ENCODE measurements around the gene RARA.

RARA gene

DNA sequence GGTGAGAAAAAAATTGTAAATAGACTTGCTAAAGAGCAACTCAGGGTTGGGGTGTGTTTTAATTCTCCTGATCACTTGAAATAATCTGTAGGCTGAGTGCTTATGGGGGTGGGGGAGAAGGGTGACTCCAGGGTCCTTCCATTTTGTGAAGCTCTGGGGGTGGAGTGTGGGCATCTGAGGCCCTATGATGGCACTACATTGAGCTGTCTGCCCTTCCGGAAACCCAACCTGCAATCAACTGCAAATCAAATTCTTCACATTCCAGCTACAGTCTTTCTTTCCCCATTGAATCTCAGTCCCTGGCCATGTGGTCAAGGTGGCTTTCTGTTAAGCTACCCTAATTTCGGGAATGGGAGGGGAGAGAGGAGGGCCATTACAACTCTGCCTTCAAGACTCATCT lies 27.3 kb upstream of the RARA start:
- H3K79me2 ChIP-seq (ENCODE audit: insufficient read depth, low read length): no peaks in the 10 kb centered on the region
- H3K9me3 ChIP-seq (ENCODE audit: insufficient read depth, low read depth, low read length): no peaks in the 10 kb centered on the region
- H3K4me3 ChIP-seq (ENCODE audit: low read length, poor library complexity, severe bottlenecking): no peak overlapping the region
- no peaks in the 10 kb centered on the region for H3K27me3 ChIP-seq (ENCODE audit: insufficient read depth, low read length, poor library complexity, severe bottlenecking)
- no peaks in the 10 kb centered on the region for H4K20me1 ChIP-seq (ENCODE audit: insufficient read depth, low read length, poor library complexity, severe bottlenecking)
- no peak overlapping the region for H2AFZ ChIP-seq (ENCODE audit: low read length)
- no peak overlapping the region for H3K4me2 ChIP-seq (ENCODE audit: low read depth, low read length, poor library complexity, severe bottlenecking)
- H3K36me3 ChIP-seq (ENCODE audit: insufficient read depth, low read length): peaks cover 47% of the 10 kb centered on the region; the same call in 1 of the 2 replicates
- H3F3A ChIP-seq (ENCODE audit: low read depth): no peaks in the 10 kb centered on the region
- H3K4me1 ChIP-seq (ENCODE audit: insufficient read depth, low read length, poor library complexity, severe bottlenecking): no peaks in the 10 kb centered on the region
- H3K9ac ChIP-seq (ENCODE audit: low read depth, low read length, poor library complexity, severe bottlenecking): no peak overlapping the region
- TF ChIP-seq CTCF (conservative IDR thresholded peaks at IDR 0.05; ENCODE audit: low read length) (no peak), EZH2phosphoT487 (IDR thresholded peaks at IDR 0.05; ENCODE audit: borderline replicate concordance) (no peak)
- H3K9me2 ChIP-seq (replicated peaks; ENCODE audit: low read depth, low read length): no peaks in the 10 kb centered on the region

DNA sequence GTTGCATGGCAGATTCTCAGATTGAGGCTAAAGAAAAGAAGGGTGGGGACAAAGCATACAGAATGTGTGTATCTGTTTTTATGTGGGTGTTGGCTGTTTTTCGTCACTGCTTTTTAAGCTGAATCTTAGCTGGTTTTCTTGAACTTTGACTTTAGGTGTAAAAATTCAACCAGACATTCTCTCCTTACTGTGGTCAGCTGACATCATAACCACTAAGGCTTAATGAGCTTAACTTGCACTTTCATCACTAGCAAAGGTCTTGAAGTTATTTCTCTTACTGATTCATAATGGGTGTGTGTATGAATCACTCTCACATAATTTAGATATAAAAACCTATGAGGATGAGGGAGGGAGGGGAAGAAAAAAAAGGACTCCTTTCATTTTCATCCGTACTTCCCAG lies 25.3 kb upstream of the RARA start:
- H3K9ac ChIP-seq (ENCODE audit: low read depth, low read length, poor library complexity, severe bottlenecking): no peak overlapping the region
- H4K20me1 ChIP-seq (ENCODE audit: insufficient read depth, low read length, poor library complexity, severe bottlenecking): no peaks in the 10 kb centered on the region
- H3K36me3 ChIP-seq (ENCODE audit: insufficient read depth, low read length): peaks cover 32% of the 10 kb centered on the region; the same call in 1 of the 2 replicates
- H3K4me1 ChIP-seq (ENCODE audit: insufficient read depth, low read length, poor library complexity, severe bottlenecking): peaks cover 5% of the 10 kb centered on the region
- H3F3A ChIP-seq (ENCODE audit: low read depth): no peaks in the 10 kb centered on the region
- TF ChIP-seq EZH2phosphoT487 (IDR thresholded peaks at IDR 0.05; ENCODE audit: borderline replicate concordance): no peak
- TF ChIP-seq CTCF (conservative IDR thresholded peaks at IDR 0.05; ENCODE audit: low read length): no peak
- H3K4me2 ChIP-seq (ENCODE audit: low read depth, low read length, poor library complexity, severe bottlenecking): no peak overlapping the region
- no peaks in the 10 kb centered on the region for H3K27me3 ChIP-seq (ENCODE audit: insufficient read depth, low read length, poor library complexity, severe bottlenecking)
- no peak overlapping the region for H3K4me3 ChIP-seq (ENCODE audit: low read length, poor library complexity, severe bottlenecking)
- no peaks in the 10 kb centered on the region for H3K9me2 ChIP-seq (replicated peaks; ENCODE audit: low read depth, low read length)
- no peak overlapping the region for H2AFZ ChIP-seq (ENCODE audit: low read length)
- H3K79me2 ChIP-seq (ENCODE audit: insufficient read depth, low read length): peaks cover 6% of the 10 kb centered on the region
- no peaks in the 10 kb centered on the region for H3K9me3 ChIP-seq (ENCODE audit: insufficient read depth, low read depth, low read length)

- peaks cover 10% of the 10 kb centered on the region for H3K4me1 ChIP-seq (ENCODE audit: insufficient read depth, low read length, poor library complexity, severe bottlenecking)
- H3F3A ChIP-seq (ENCODE audit: low read depth): no peaks in the 10 kb centered on the region
- TF ChIP-seq EZH2phosphoT487 (IDR thresholded peaks at IDR 0.05; ENCODE audit: borderline replicate concordance) (no peak), CTCF (conservative IDR thresholded peaks at IDR 0.05; ENCODE audit: low read length) (no peak; the same call in 1 of the 2 replicates)
- no peak overlapping the region for H3K4me3 ChIP-seq (ENCODE audit: low read length, poor library complexity, severe bottlenecking)
- H2AFZ ChIP-seq (ENCODE audit: low read length): no peak overlapping the region
- H3K4me2 ChIP-seq (ENCODE audit: low read depth, low read length, poor library complexity, severe bottlenecking): no peak overlapping the region
- H4K20me1 ChIP-seq (ENCODE audit: insufficient read depth, low read length, poor library complexity, severe bottlenecking): peaks cover 5% of the 10 kb centered on the region
- no peaks in the 10 kb centered on the region for H3K27me3 ChIP-seq (ENCODE audit: insufficient read depth, low read length, poor library complexity, severe bottlenecking)
- no peak overlapping the region for H3K9ac ChIP-seq (ENCODE audit: low read depth, low read length, poor library complexity, severe bottlenecking)
- H3K9me3 ChIP-seq (ENCODE audit: insufficient read depth, low read depth, low read length): no peaks in the 10 kb centered on the region
- peaks cover 11% of the 10 kb centered on the region for H3K79me2 ChIP-seq (ENCODE audit: insufficient read depth, low read length)
- peaks cover 27% of the 10 kb centered on the region; the same call in 1 of the 2 replicates for H3K36me3 ChIP-seq (ENCODE audit: insufficient read depth, low read length)
- no peaks in the 10 kb centered on the region for H3K9me2 ChIP-seq (replicated peaks; ENCODE audit: low read depth, low read length)
Observed at GRCh38 chr17:40284085-40284713, 24.8 kb upstream of the RARA start.
